ENCODE data around the gene RIBC2. TPM values are rescaled to one million over a fixed set of nuclear protein-coding genes. Genes with fewer than 3 reads are reported as not detected.

The RIBC2 gene
- total and polyA plus RNA-seq, 2 of the 13 experiments (the other 11 are each of a cell fraction or from before 2014, with no cell fraction given) = 0.55 TPM; not detected in 1

- H3K4me1 ChIP-seq (ENCODE audit: insufficient read depth, low read length) = no peaks in the 10 kb centered on the region
- H2AFZ ChIP-seq (ENCODE audit: low read length) = no peak overlapping the region
- whole genome bisulfite sequencing (ENCODE audit: low lambda C conversion rate) = 55% methylated on average over 14 of the region's 14 CpGs
- TF ChIP-seq GPBP1L1 (CRISPR knock-in tag; IDR thresholded peaks at IDR 0.05) (no peak), PHF21A (CRISPR knock-in tag; IDR thresholded peaks at IDR 0.05) (no peak), ZNF451 (CRISPR knock-in tag; IDR thresholded peaks at IDR 0.05) (no peak), NR1H2 (CRISPR knock-in tag; IDR thresholded peaks at IDR 0.05; ENCODE audit: borderline replicate concordance, low read depth) (no peak), SRY (CRISPR knock-in tag; IDR thresholded peaks at IDR 0.05) (no peak), ATAD3A (CRISPR knock-in tag; IDR thresholded peaks at IDR 0.05) (no peak), ZNF816 (CRISPR knock-in tag; IDR thresholded peaks at IDR 0.05; ENCODE audit: borderline replicate concordance) (no peak), ZBTB21 (CRISPR knock-in tag; IDR thresholded peaks at IDR 0.05) (no peak)
- DNase-seq (ENCODE audit: low spot score) (no peak), FAIRE-seq (no peak), ATAC-seq (no peak)
- no peaks in the 10 kb centered on the region for H4K20me1 ChIP-seq (ENCODE audit: insufficient read depth, low read length)
- no TSS peak for BruUV-seq (replicated peaks)
- no peak overlapping the region for H3K4me2 ChIP-seq (ENCODE audit: low read depth, low read length)
- no peaks in the 10 kb centered on the region for H3K79me2 ChIP-seq (ENCODE audit: insufficient read depth, low read length)
- intact Hi-C loops (cut with micrococcal nuclease; ENCODE audit: unreplicated experiment) = no loop called here
- no peak overlapping the region for H3K4me3 ChIP-seq (replicated peaks in 1 of 3; ENCODE audit: insufficient read depth in 1 of 3, low read depth in 2 of 3, low read length in 3 of 3)
- H3K27me3 ChIP-seq (ENCODE audit: control insufficient read depth in 1 of 2, insufficient read depth in 2 of 2, low read length in 2 of 2) = peaks cover 3 to 24% of the 10 kb centered on the region in 2 experiments; a peak in 2 of 5 replicates
- POLR2A ChIA-PET = no interaction called here
- H3K27ac ChIP-seq (ENCODE audit: extremely low read length, insufficient read depth, low read length) = no peak overlapping the region
- H3K36me3 ChIP-seq (replicated peaks in 1 of 2; ENCODE audit: control insufficient read depth in 1 of 2, insufficient read depth in 2 of 2, low read length in 2 of 2) = no peaks in the 10 kb centered on the region
- no peak overlapping the region for H3K9ac ChIP-seq (ENCODE audit: insufficient read depth, low read depth, low read length)
- CTCF ChIA-PET (ENCODE audit: low intra/inter-chr PET ratio, low total read pairs) = no interaction called here
- no peaks in the 10 kb centered on the region for H3K9me3 ChIP-seq (ENCODE audit: low read length)
- in situ Hi-C loops (cut with HindIII; ENCODE audit: extremely low pct_ligation_motif_present, low pct_unique_long_range_greater_than_20kb) = no loop called here
Measured at GRCh38 chr22:45455212-45455611, 41.7 kb downstream of the RIBC2 start.

- Histone ChIP-seq H3K36me3 (replicated peaks in 1 of 2; ENCODE audit: control insufficient read depth in 1 of 2, insufficient read depth in 2 of 2, low read length in 2 of 2) (no peaks in the 10 kb centered on the region), H3K4me2 (ENCODE audit: low read depth, low read length) (no peak overlapping the region), H3K79me2 (ENCODE audit: insufficient read depth, low read length) (no peaks in the 10 kb centered on the region), H3K4me3 (replicated peaks in 1 of 3; ENCODE audit: insufficient read depth in 1 of 3, low read depth in 2 of 3, low read length in 3 of 3) (no peak overlapping the region), H3K4me1 (ENCODE audit: insufficient read depth, low read length) (no peaks in the 10 kb centered on the region), H3K27me3 (ENCODE audit: control insufficient read depth in 1 of 2, insufficient read depth in 2 of 2, low read length in 2 of 2) (peaks cover 3 to 24% of the 10 kb centered on the region in 2 experiments; a peak in 2 of 5 replicates), H3K27ac (ENCODE audit: extremely low read length, insufficient read depth, low read length) (no peak overlapping the region), H4K20me1 (ENCODE audit: insufficient read depth, low read length) (no peaks in the 10 kb centered on the region), H3K9me3 (ENCODE audit: low read length) (no peaks in the 10 kb centered on the region), H2AFZ (ENCODE audit: low read length) (no peak overlapping the region), H3K9ac (ENCODE audit: insufficient read depth, low read depth, low read length) (no peak overlapping the region)
- ATAC-seq = no peak
- no TSS peak for BruUV-seq (replicated peaks)
- no peak for FAIRE-seq
- POLR2A ChIA-PET = no interaction called here
- WGBS (ENCODE audit: low lambda C conversion rate) = 65% methylated on average over 4 of the region's 4 CpGs
- DNase-seq (ENCODE audit: low spot score) = no peak
- in situ Hi-C loops (cut with HindIII; ENCODE audit: extremely low pct_ligation_motif_present, low pct_unique_long_range_greater_than_20kb) = no loop called here
- CTCF ChIA-PET (ENCODE audit: low intra/inter-chr PET ratio, low total read pairs) = no interaction called here
- intact Hi-C loops (cut with micrococcal nuclease; ENCODE audit: unreplicated experiment) = no loop called here
- TF ChIP-seq WIZ (CRISPR knock-in tag; IDR thresholded peaks at IDR 0.05) (no peak), ZNF564 (CRISPR knock-in tag; IDR thresholded peaks at IDR 0.05) (no peak), NR1H2 (CRISPR knock-in tag; IDR thresholded peaks at IDR 0.05; ENCODE audit: borderline replicate concordance, low read depth) (no peak), NFIC (IDR thresholded peaks at IDR 0.05; ENCODE audit: low read length) (no peak), POLR2A (IDR thresholded peaks at IDR 0.05; ENCODE audit: insufficient read depth in 1 of 2, low read depth in 2 of 2, low read length in 2 of 2) (no peak), ZNF781 (CRISPR knock-in tag; IDR thresholded peaks at IDR 0.05; ENCODE audit: borderline replicate concordance, not compliant biosample characterization) (no peak), REPIN1 (CRISPR knock-in tag; IDR thresholded peaks at IDR 0.05; ENCODE audit: borderline replicate concordance, low read depth) (no peak), ISX (CRISPR knock-in tag; conservative IDR thresholded peaks at IDR 0.05) (no peak), ZNF280B (CRISPR knock-in tag; IDR thresholded peaks at IDR 0.05; ENCODE audit: borderline replicate concordance) (no peak), KAT2B (IDR thresholded peaks at IDR 0.05; ENCODE audit: borderline replicate concordance, low read depth, low read length) (no peak), RXRB (CRISPR knock-in tag; IDR thresholded peaks at IDR 0.05; ENCODE audit: borderline replicate concordance) (no peak), SKI (IDR thresholded peaks at IDR 0.05; ENCODE audit: partially characterized antibody) (no peak)
Measured at GRCh38 chr22:45455621-45456020, 42.1 kb downstream of the RIBC2 start.

All from HepG2 (cell line).